GM21825 (cell line): ENCODE results near the gene SCN2B.

ENCODE experiments used
- ATAC-seq: cut with Tn5 transposase; IDR thresholded peaks from one replicate; pipeline ENCODE4 v1.9.1; 2021; ENCODE audit warnings: mild to moderate bottlenecking, moderate library complexity; ENCODE audit not compliant: unreplicated experiment

The SCN2B gene, protein sequence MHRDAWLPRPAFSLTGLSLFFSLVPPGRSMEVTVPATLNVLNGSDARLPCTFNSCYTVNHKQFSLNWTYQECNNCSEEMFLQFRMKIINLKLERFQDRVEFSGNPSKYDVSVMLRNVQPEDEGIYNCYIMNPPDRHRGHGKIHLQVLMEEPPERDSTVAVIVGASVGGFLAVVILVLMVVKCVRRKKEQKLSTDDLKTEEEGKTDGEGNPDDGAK

DNA sequence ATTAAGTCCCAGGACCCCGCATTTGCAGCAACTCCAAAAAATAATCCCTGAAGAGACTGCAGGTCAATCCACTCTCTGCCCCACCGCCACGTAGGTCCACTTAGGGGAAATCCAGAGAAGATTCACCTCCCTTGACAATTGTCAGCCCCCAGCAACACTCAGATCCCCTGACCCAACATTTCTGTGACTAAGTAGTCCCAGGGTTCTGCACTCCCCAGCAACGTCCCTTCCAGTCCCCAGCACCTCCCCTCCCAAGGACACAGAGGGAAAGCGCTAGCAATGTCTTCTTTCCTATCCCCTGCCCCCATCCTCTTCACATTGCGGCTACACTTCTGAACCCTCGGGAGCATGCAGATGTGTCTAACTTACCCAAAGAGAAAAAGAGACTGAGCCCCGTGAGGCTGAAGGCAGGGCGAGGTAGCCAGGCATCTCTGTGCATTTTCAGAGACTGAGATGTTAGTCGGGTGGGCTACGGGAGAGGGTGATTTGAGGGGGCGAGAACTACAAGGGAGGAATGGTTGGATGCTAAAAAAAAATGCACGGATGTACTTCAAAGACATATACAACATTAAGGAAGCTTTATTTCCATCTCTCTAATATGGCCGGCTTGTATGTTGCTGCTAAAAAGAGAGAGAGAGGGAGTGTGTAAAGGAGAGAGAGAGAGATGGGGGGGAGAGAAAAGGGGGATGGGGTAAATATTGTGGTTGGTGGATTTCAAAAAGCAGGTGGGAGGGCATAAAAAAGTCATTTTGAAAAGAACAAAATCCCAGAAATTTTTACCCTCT lies at the start of gene SCN2B:
Gene SCN2B, minus strand, starts transcription at position 647 of the 785 bp plus-strand sequence. Its CDS starts 208 bp downstream, at position 439.
- no peak for ATAC-seq

DNA sequence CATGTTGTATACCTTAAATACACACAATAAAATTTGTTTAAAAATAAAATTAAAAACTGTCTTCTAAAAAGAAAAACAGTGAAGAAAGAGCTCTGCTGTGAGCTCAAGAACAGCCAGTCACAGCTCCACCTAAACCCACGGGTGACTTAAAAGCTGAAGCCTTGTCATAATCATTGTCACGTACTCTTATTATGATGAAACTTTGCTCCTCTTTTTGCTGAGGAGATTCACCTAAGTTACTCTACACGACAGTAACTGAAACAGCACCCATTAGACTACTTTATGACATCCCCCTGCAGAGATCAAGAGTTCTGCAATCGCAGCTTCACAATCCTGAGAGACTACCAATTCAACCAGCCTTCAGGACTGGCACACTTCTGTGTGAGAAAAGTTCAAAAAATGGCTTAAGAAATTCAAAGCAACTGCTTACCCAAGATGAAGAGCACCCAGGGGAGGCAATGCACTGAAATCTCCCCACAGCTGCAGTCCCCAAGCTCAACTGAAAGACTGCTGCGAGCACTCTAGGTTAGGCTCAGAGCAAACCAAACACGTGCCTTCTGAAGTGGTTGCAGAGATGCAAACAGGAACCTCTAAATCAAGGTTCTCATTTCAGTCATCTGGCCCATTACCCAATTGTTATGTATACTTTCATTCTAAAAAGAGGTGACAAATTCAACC lies 48.2 kb upstream of the SCN2B start, which contains the start of gene JAML:
Gene JAML, minus strand, starts transcription at position 501 of the 678 bp plus-strand sequence. CDS start 10,145 bp downstream, outside the sequence.
- no peak for ATAC-seq

DNA sequence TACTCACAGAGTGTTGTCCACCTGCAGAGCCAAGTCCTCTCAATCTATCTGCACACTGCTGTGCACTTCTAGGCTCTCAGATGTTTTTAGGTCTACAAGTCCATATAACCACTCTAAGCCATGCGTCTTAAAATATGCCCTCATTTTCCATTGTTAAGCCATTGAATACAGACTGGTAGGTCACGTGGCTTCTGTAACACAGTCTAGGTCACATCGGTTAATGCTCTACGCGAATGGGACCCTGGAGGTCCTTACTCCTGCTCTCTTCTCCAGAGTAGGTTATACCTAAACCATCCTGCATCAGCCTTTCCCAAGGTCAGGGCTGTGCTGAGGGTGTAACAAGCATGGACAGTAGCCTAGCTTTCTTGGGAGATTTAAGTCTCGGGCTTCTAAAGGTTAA lies 47.6 kb upstream of the SCN2B start:
- no peak for ATAC-seq

DNA sequence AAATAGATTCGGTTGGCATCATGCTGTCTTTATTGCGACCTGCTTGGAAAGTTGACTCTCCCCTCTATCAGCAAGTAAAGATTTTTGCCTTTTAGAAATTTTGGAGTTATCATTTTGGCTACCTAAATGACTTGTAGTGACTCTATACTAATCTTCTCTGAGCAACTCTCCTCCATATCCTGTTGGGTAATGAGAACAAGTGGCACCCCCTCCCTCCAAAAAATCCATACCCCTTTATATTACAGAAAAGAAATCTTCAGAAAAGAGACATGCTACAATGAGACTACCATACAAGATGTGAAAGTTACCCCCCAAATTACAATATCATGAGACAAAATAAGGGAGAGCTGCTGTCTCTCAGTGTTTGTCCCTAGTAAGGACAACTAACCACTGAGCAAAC lies 47.1 kb upstream of the SCN2B start:
- ATAC-seq, result no peak

DNA sequence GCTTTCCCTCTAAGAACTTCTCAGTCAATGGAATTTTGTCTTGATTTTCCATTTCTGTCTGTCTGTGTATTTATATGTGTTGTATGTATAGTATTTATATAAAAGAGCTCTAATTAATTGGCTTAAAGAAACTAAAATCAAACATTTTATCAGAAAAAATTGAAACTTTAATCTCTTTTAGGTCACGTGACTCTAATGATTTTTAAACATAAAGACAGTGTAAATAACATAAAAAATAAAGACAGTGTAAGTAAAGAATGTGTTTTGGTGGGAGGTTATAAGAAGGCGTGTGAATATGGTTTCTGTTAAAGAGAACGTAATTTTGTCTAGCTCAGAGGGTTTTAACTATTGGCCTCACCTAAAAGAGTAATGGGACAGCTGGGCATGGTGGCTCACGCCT lies 46.0 kb upstream of the SCN2B start:
- ATAC-seq, result no peak

DNA sequence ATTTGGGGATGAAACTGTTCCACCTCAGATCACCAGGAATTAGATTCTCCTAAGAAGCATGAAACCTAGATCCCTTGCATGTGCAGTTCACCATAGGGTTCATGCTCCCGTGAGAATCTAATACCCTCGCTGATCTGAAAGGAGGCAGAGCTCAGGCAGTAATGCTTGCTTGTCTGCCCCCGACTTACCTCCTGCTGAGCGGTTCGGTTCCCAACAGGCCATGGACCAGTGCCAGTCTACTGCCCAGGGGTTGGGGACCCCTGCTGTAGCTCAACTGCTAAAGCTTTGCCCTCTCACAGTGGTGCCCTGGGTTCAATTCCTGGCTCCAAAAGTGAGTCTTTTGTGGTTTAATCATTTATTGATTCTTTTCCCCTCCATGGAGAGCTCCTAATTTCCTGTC lies 45.0 kb upstream of the SCN2B start:
- no peak for ATAC-seq

DNA sequence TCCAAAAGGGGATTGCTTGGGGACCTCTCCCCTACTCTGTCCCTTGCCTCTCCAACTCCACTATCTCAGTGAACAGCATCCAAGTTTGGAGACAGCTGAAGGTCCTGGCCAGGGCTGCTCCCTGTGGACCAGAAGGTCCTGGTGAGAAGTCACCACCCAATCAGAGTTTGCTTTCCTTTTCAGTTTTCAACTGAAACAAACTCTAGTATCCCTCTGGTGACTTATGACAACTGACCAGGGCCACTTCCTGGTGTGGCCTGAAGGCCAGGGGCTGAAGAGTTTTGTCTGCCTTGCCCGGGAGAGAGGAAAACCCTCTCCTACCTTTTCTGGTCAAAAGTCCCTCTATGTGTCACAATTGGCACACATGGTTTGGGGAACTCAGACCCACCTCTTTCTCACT lies 43.3 kb upstream of the SCN2B start:
- no peak for ATAC-seq

DNA sequence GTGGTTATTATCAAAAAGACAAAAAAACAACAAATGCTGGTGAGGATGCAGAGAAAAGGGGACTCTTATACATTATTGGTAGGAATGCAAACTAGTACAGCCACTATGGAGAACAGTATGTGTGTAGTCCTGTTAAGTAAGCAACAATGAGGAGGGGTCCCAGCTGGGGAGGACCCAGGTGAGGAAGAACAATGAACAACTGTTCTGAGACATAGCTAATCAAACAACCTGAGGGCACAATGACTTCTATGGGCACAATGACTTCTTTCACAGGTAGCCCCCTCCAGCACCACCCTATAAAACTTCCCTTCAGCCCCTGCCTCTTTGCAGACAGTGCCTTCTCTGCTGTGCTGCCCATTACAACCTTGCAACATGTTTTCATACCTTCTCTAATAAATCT lies 42.8 kb upstream of the SCN2B start:
- ATAC-seq, result no peak

DNA sequence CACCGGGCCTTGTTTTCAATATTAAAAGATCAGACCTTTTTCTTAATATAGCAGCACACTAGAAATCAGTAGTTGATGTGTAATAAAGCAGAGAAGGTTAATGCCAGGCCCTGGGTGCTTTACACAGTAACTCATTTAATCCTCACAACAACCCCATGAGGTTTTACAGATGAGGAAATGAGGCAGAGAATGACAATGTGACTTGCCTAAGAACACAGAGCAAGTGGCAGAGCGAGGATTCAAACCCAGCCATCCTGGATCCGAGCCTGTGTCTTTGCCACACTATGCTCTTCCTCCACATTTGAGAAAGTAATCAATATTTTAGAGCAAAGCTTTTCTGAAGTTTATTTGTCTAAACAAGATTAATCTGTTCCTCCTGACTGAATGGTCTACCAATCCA lies 41.1 kb upstream of the SCN2B start:
- no peak for ATAC-seq

DNA sequence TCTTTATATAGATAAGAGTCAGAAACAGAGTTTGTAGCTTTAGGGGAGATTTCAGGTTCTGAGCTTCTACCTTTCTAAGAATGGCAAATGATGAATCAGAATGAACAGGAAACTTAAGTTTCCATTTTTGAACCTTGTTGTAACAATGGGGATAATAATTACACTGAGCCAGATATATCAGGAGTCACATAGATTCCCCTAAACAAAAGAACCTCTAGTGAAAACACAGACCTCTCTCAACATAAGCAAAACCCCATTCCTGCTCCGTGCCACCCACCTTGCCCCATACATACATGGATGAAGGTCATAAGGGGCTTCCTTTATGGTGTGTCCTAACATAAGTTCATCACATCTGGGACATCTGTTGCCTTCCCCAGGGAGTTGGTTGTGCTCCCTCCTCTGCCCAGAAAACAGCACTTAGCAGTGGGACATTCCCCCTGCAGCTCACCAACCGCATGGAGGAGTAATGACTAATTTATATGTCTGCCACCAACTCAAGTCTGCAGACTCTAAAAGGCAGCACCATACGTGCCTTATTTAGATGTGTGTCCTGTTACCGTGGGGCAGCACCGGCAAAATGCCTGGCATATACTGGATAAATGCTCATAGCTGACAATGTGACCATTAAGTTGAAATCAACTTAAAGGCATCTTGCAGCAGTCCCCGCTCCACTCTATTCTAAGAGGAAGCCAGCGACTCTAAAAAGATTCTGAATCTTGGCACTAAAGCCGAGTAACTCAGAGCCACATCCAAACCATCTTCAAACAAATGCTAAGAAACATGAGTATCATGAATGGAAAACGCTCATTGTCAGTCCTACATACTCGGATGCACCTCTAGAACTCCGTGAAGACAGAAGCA lies 40.4 kb upstream of the SCN2B start:
- ATAC-seq, result peak; percentile 58

DNA sequence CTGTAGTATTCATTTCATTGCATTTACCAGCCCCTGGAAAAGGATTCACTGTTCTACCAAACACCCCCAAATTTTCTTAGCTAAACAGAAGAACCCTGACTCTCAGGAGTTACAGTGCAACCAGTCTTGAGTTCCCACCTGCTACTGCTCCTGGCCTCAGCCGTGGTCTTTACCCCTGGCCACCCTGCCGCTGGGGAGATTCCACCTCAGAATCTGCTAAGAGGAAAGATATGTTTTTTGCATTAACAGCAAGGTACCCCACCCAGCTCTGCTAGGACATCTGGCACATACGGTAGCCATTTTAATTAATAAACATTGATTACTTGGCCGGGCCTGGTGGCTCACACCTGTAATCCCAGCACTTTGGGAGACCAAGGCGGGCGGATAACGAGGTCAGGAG lies 39.3 kb upstream of the SCN2B start:
- no peak for ATAC-seq

DNA sequence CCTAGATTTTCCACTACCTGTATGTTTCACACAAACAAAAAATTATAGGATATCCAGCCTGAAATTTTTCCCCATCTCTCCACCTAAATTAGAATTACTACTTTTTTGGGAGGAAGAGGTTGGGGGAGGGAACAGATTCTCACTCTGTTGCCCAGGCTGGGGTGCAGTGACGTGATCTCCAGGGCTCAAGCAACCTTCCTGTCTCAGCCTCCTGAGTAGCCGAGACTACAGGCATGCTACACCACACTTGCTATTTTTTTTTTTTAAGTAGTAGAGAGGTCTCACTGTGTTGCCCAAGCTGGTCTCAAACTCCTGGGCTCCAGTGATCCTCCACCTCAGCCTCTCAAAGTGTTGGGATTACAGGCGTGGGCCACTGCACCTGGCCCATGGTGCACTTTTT lies 38.8 kb upstream of the SCN2B start:
- no peak for ATAC-seq

DNA sequence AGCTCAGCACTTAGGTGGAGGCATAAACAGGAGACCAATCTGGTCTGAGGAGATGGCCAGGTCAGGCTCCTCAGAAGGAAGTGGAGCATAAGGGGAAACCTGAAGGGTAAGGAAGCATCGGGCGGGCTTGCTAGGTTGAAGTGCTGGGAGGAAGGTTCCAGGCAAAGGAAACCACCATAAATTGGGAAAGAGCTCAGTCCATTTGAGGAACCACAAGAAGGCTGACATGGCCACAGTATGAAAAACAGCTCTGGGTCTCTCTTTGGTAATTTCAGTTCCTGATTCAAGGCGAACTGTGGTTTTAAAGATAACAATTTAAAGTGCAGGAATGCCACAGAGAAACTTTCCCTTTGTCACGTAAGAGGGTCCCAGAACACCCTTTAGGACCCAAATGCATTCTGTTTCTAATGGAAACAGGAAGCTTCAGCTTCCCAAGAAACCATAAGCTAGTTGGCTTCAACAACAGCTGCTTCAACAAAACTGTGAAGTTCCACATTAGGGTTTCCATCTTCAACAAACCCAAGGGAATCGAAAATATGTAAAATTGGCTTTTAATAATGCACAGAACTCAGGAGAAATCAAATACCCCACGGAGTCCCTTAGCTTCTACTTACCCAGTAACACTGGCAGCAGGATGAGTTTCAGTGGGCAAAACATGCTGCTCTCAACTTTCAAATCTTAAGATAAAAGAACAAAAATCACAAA lies 37.9 kb upstream of the SCN2B start:
- ATAC-seq, result no peak

DNA sequence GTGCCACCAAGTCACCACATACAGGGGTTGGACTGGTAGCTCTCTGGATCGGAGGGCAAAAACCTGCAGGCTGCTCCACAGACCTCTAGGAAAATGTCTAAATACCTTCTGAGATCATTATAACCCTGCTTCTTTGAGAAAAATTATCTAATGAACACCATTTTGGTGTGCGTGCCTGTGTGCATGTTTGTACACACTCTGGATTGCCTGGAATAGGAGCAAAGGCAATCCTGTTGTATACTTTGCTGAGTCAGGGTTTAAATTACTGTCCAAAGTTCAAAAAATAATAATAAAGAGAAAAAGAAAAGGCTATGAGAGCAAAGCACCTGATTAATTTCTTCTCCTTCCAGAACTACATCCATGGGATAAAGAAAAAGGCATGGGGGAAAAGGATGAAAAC lies 37.3 kb upstream of the SCN2B start:
- ATAC-seq, result no peak

DNA sequence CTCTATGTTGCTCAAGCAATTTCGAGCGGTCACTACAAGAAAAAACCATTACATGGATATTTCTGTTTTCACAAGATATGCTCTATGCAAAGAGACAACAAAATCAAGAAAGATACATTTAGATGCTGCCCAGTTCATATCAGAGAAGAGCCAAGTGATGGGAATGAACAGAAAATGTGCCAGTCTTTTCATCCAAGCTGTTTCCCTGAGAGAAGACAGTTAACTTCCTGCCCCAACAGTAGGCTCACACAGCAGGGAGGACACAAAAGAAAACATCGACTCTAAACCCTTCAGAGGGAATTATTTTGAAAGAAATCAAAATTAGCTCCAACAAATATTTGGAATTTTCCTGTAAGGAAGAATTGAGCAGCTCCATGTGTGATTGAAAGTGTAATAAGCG lies 36.8 kb upstream of the SCN2B start:
- ATAC-seq, result no peak

DNA sequence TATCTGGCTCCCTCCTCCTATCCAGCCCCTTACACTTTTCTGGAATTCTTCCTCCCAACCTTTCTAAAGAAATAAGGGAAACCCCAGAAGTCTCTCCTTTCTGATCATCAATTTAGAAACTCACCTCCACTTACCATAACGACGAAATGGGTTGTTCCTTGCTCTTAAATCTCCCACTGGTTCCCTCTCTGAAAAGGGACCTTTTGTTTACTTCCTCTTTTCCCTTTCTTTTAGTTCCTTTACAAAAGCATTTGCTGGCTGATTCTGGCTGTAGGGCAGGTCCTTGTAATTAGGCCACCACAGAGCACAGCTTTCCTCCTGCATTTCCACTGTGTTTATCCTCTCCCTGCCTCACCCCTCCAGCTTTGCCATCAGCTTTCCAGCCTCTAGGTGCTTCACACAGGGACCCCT lies 36.3 kb upstream of the SCN2B start:
- ATAC-seq, result no peak

DNA sequence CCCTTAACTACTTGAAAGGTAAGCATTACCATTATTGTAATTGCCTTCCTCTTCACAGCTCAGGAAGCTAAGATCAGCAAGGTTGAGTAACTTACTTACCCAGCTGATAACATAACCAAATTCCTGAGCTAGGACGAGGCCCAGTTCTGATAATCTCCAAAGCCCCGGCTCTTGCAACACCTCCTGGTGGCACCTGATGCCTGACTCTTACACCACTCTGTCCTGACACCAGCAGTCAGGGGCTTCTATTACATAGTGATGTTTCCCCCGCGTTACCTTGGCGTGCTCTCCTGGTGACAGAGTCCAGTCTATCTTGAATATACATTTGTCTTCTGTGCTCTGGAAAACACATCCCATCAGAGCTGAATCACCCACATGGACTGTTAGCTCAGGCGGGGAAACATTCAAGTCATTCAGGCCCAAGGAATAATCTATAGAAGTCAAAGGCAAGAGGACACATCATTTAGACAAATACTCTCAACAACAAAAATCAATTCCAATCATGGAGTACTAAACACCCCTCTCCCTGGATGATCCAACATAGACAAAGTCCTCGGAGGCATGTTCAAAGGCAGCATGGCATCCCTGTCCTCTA lies 35.8 kb upstream of the SCN2B start:
- ATAC-seq, result no peak

DNA sequence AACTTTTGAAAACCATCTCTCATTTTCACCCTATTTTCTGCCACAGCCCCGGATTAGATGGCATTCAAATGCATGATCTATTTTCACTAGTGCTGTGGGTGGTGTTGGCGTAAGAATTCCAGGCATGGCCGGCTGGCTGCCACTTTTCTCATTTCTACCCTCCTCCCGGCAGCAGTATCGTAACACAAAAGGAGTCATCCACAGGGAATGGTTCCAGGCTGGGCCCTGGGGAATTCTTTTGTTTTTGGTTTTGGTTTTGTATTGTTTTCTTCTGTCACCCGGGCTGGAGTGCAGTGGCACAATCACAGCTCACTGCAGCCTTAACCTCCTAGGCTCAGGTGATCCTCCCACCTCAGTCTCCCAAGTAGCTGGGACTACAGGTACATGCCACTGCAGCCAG lies 34.6 kb upstream of the SCN2B start:
- ATAC-seq, result no peak

DNA sequence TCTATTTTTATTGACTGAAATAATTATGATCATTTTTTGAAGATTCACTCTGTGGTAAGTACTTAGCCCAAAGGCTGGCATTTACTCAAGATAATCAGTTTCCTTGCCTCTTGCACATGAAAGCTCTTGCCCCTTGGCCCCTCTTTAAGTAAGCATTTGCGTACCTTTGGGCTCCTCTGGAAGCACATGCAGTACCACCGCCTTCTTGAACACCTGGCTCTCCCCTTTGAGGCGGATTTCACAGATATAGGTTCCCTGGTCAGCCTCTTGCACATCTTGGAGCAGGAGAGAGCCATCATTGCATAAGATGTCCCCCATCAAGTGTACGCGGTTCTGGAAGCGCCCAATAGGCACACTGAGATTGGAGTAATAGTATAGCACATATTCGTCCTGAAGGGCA lies 33.9 kb upstream of the SCN2B start:
- no peak for ATAC-seq

DNA sequence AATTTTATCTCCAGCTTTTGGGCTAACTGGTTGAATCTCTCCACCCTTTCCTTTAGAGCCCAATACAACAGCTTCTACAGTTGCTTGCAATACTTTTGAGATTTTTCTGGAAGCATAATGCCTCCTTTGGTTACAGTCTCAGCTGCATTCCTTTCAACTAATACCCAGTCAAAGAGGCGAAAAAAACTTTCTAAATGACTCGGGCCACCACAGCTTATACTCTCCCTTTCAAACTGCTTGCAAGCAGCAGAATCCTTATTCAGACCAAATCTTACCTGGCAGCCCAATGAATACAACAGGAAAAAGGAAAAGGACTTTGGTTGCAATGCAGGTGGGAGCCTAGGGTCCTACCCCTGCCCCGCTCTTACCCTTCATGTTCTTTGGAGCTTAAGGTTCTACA lies 32.6 kb upstream of the SCN2B start:
- no peak for ATAC-seq
